ENCODE results near the gene HSPA1B.

The HSPA1B gene

GRCh38 chr6:31785475-31785874, 42.1 kb upstream of the HSPA1B start:
- no peak overlapping the region for H2BK5ac ChIP-seq (ENCODE audit: low read depth, low read length, poor library complexity)
- peaks cover 52% of the 10 kb centered on the region in 2 experiments for H3K36me3 ChIP-seq (ENCODE audit: control insufficient read depth in 1 of 2, insufficient read depth in 2 of 2, low read length in 2 of 2)
- H3K4me3 ChIP-seq (ENCODE audit: low read depth, low read length) = peak overlapping the region; percentile 26
- no peak for DNase-seq
- no peak overlapping the region for H3K14ac ChIP-seq (ENCODE audit: low read length)
- H3K18ac ChIP-seq (ENCODE audit: low read length) = no peak overlapping the region
- H4K91ac ChIP-seq (ENCODE audit: low read depth, low read length) = no peak overlapping the region
- H3K23ac ChIP-seq (ENCODE audit: low read length) = no peak overlapping the region
- no peak overlapping the region for H4K8ac ChIP-seq (ENCODE audit: low read depth, low read length)
- no peak overlapping the region for H3K9ac ChIP-seq (ENCODE audit: low read length)
- H3K4ac ChIP-seq (ENCODE audit: low read depth, low read length) = no peak overlapping the region
- no peaks in the 10 kb centered on the region for H3K79me1 ChIP-seq (ENCODE audit: low read length)
- H3K27me3 ChIP-seq (ENCODE audit: insufficient read depth, low read length) = no peaks in the 10 kb centered on the region
- H2AK5ac ChIP-seq (ENCODE audit: low read length) = no peak overlapping the region
- no peaks in the 10 kb centered on the region for H3K9me3 ChIP-seq (ENCODE audit: insufficient read depth, low read depth, low read length)
- H3K4me2 ChIP-seq (ENCODE audit: low read length) = no peak overlapping the region
- no peak overlapping the region for H2BK12ac ChIP-seq (ENCODE audit: low read length)
- H2BK120ac ChIP-seq (ENCODE audit: insufficient read depth, low read length, poor library complexity) = no peak overlapping the region
- H3K4me1 ChIP-seq (ENCODE audit: control insufficient read depth in 1 of 2, insufficient read depth in 2 of 2, low read length in 2 of 2) = no peaks in the 10 kb centered on the region
- no peak overlapping the region for H3K27ac ChIP-seq (ENCODE audit: low read depth, low read length)
- H3K79me2 ChIP-seq (ENCODE audit: control insufficient read depth, insufficient read depth, low read length, poor library complexity) = no peaks in the 10 kb centered on the region
- H4K12ac ChIP-seq (ENCODE audit: low read depth, low read length) = no peak overlapping the region
- no peak overlapping the region for H2AFZ ChIP-seq (ENCODE audit: insufficient read depth, low read length, poor library complexity)
- no CpG with 5 or more reads among the region's 11 CpGs for WGBS (ENCODE audit: extremely low coverage, insufficient coverage, insufficient read length)

GRCh38 chr6:31791324-31792089, 36.0 kb upstream of the HSPA1B start:
- no peak overlapping the region for H2BK5ac ChIP-seq (ENCODE audit: low read depth, low read length, poor library complexity)
- peaks cover 12% of the 10 kb centered on the region for H3K79me1 ChIP-seq (ENCODE audit: low read length)
- no peaks in the 10 kb centered on the region for H3K9me3 ChIP-seq (ENCODE audit: insufficient read depth, low read depth, low read length)
- no peak overlapping the region for H3K27ac ChIP-seq (ENCODE audit: low read depth, low read length)
- H3K14ac ChIP-seq (ENCODE audit: low read length) = no peak overlapping the region
- H2AFZ ChIP-seq (ENCODE audit: insufficient read depth, low read length, poor library complexity) = no peak overlapping the region
- H2AK5ac ChIP-seq (ENCODE audit: low read length) = no peak overlapping the region
- H3K4me2 ChIP-seq (ENCODE audit: low read length) = no peak overlapping the region
- no CpG with 5 or more reads among the region's 12 CpGs for WGBS (ENCODE audit: extremely low coverage, insufficient coverage, insufficient read length)
- H3K4me3 ChIP-seq (ENCODE audit: low read depth, low read length) = no peak overlapping the region
- H3K27me3 ChIP-seq (ENCODE audit: insufficient read depth, low read length) = no peaks in the 10 kb centered on the region
- no peak overlapping the region for H4K91ac ChIP-seq (ENCODE audit: low read depth, low read length)
- H2BK12ac ChIP-seq (ENCODE audit: low read length) = no peak overlapping the region
- H4K8ac ChIP-seq (ENCODE audit: low read depth, low read length) = no peak overlapping the region
- H3K23ac ChIP-seq (ENCODE audit: low read length) = no peak overlapping the region
- peaks cover 15 to 20% of the 10 kb centered on the region in 2 experiments for H3K36me3 ChIP-seq (ENCODE audit: control insufficient read depth in 1 of 2, insufficient read depth in 2 of 2, low read length in 2 of 2)
- H3K9ac ChIP-seq (ENCODE audit: low read length) = no peak overlapping the region
- DNase-seq = peak in 1 of 2 donors; percentile 36
- no peak overlapping the region for H2BK120ac ChIP-seq (ENCODE audit: insufficient read depth, low read length, poor library complexity)
- H3K79me2 ChIP-seq (ENCODE audit: control insufficient read depth, insufficient read depth, low read length, poor library complexity) = peaks cover 13% of the 10 kb centered on the region
- H3K18ac ChIP-seq (ENCODE audit: low read length) = no peak overlapping the region
- no peak overlapping the region for H3K4ac ChIP-seq (ENCODE audit: low read depth, low read length)
- peaks cover 5 to 9% of the 10 kb centered on the region in 2 experiments for H3K4me1 ChIP-seq (ENCODE audit: control insufficient read depth in 1 of 2, insufficient read depth in 2 of 2, low read length in 2 of 2)
- H4K12ac ChIP-seq (ENCODE audit: low read depth, low read length) = no peak overlapping the region

- Histone ChIP-seq H3K4me3 (ENCODE audit: low read depth, low read length) (no peak overlapping the region), H3K4me2 (ENCODE audit: low read length) (no peak overlapping the region), H4K8ac (ENCODE audit: low read depth, low read length) (no peak overlapping the region), H2BK12ac (ENCODE audit: low read length) (no peak overlapping the region), H4K12ac (ENCODE audit: low read depth, low read length) (no peak overlapping the region), H3K9me3 (ENCODE audit: insufficient read depth, low read depth, low read length) (no peaks in the 10 kb centered on the region), H2AK5ac (ENCODE audit: low read length) (no peak overlapping the region), H3K14ac (ENCODE audit: low read length) (no peak overlapping the region), H3K27me3 (ENCODE audit: insufficient read depth, low read length) (no peaks in the 10 kb centered on the region), H3K4ac (ENCODE audit: low read depth, low read length) (no peak overlapping the region), H4K91ac (ENCODE audit: low read depth, low read length) (no peak overlapping the region), H3K4me1 (ENCODE audit: control insufficient read depth in 1 of 2, insufficient read depth in 2 of 2, low read length in 2 of 2) (peaks cover 5 to 9% of the 10 kb centered on the region in 2 experiments), H3K18ac (ENCODE audit: low read length) (no peak overlapping the region), H2AFZ (ENCODE audit: insufficient read depth, low read length, poor library complexity) (no peak overlapping the region), H3K79me2 (ENCODE audit: control insufficient read depth, insufficient read depth, low read length, poor library complexity) (peaks cover 13% of the 10 kb centered on the region), H3K9ac (ENCODE audit: low read length) (no peak overlapping the region), H2BK5ac (ENCODE audit: low read depth, low read length, poor library complexity) (no peak overlapping the region), H3K23ac (ENCODE audit: low read length) (no peak overlapping the region), H2BK120ac (ENCODE audit: insufficient read depth, low read length, poor library complexity) (no peak overlapping the region), H3K36me3 (ENCODE audit: control insufficient read depth in 1 of 2, insufficient read depth in 2 of 2, low read length in 2 of 2) (peaks cover 17 to 22% of the 10 kb centered on the region in 2 experiments), H3K79me1 (ENCODE audit: low read length) (peaks cover 12% of the 10 kb centered on the region), H3K27ac (ENCODE audit: low read depth, low read length) (peak overlapping the region; percentile 1)
- DNase-seq = no peak
- no CpG with 5 or more reads among the region's 3 CpGs for WGBS (ENCODE audit: extremely low coverage, insufficient coverage, insufficient read length)
Observed at GRCh38 chr6:31792090-31792374, 35.5 kb upstream of the HSPA1B start.

GRCh38 chr6:31792761-31793171, 34.8 kb upstream of the HSPA1B start:
- H3K4me2 ChIP-seq (ENCODE audit: low read length) = peak overlapping the region; percentile 16
- no peak overlapping the region for H3K23ac ChIP-seq (ENCODE audit: low read length)
- peak in 1 of 2 donors; percentile 43 for DNase-seq
- H2AK5ac ChIP-seq (ENCODE audit: low read length) = no peak overlapping the region
- no peak overlapping the region for H4K12ac ChIP-seq (ENCODE audit: low read depth, low read length)
- no peak overlapping the region for H3K14ac ChIP-seq (ENCODE audit: low read length)
- H3K18ac ChIP-seq (ENCODE audit: low read length) = no peak overlapping the region
- H3K27ac ChIP-seq (ENCODE audit: low read depth, low read length) = peak overlapping the region; percentile 46
- peaks cover 13% of the 10 kb centered on the region for H3K79me2 ChIP-seq (ENCODE audit: control insufficient read depth, insufficient read depth, low read length, poor library complexity)
- no peak overlapping the region for H2AFZ ChIP-seq (ENCODE audit: insufficient read depth, low read length, poor library complexity)
- H2BK5ac ChIP-seq (ENCODE audit: low read depth, low read length, poor library complexity) = no peak overlapping the region
- no peak overlapping the region for H2BK12ac ChIP-seq (ENCODE audit: low read length)
- H3K36me3 ChIP-seq (ENCODE audit: control insufficient read depth in 1 of 2, insufficient read depth in 2 of 2, low read length in 2 of 2) = peaks cover 19 to 21% of the 10 kb centered on the region in 2 experiments
- no peak overlapping the region for H3K9ac ChIP-seq (ENCODE audit: low read length)
- H3K79me1 ChIP-seq (ENCODE audit: low read length) = peaks cover 12% of the 10 kb centered on the region
- peaks cover 5 to 9% of the 10 kb centered on the region in 2 experiments for H3K4me1 ChIP-seq (ENCODE audit: control insufficient read depth in 1 of 2, insufficient read depth in 2 of 2, low read length in 2 of 2)
- no CpG with 5 or more reads among the region's 12 CpGs for WGBS (ENCODE audit: extremely low coverage, insufficient coverage, insufficient read length)
- no peaks in the 10 kb centered on the region for H3K27me3 ChIP-seq (ENCODE audit: insufficient read depth, low read length)
- H4K8ac ChIP-seq (ENCODE audit: low read depth, low read length) = no peak overlapping the region
- peak overlapping the region; percentile 46 for H2BK120ac ChIP-seq (ENCODE audit: insufficient read depth, low read length, poor library complexity)
- no peak overlapping the region for H3K4ac ChIP-seq (ENCODE audit: low read depth, low read length)
- no peak overlapping the region for H3K4me3 ChIP-seq (ENCODE audit: low read depth, low read length)
- H3K9me3 ChIP-seq (ENCODE audit: insufficient read depth, low read depth, low read length) = no peaks in the 10 kb centered on the region
- H4K91ac ChIP-seq (ENCODE audit: low read depth, low read length) = no peak overlapping the region
